ENCODE data around the gene SPATA31E1.

SPATA31E1 gene

GRCh38 chr9:87868175-87868574 lies 14.5 kb upstream of the SPATA31E1 start:
- TF ChIP-seq FOXM1 (IDR thresholded peaks at IDR 0.05; ENCODE audit: borderline replicate concordance, low read depth): no peak
- TF ChIP-seq ZBTB7A (IDR thresholded peaks at IDR 0.05; ENCODE audit: low read depth): no peak
- TF ChIP-seq, protein P1, sequence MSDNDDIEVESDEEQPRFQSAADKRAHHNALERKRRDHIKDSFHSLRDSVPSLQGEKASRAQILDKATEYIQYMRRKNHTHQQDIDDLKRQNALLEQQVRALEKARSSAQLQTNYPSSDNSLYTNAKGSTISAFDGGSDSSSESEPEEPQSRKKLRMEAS (IDR thresholded peaks at IDR 0.05): no peak
- no peak for TF ChIP-seq CREB1 (IDR thresholded peaks at IDR 0.05; ENCODE audit: low read depth)
- TF ChIP-seq, protein P2, sequence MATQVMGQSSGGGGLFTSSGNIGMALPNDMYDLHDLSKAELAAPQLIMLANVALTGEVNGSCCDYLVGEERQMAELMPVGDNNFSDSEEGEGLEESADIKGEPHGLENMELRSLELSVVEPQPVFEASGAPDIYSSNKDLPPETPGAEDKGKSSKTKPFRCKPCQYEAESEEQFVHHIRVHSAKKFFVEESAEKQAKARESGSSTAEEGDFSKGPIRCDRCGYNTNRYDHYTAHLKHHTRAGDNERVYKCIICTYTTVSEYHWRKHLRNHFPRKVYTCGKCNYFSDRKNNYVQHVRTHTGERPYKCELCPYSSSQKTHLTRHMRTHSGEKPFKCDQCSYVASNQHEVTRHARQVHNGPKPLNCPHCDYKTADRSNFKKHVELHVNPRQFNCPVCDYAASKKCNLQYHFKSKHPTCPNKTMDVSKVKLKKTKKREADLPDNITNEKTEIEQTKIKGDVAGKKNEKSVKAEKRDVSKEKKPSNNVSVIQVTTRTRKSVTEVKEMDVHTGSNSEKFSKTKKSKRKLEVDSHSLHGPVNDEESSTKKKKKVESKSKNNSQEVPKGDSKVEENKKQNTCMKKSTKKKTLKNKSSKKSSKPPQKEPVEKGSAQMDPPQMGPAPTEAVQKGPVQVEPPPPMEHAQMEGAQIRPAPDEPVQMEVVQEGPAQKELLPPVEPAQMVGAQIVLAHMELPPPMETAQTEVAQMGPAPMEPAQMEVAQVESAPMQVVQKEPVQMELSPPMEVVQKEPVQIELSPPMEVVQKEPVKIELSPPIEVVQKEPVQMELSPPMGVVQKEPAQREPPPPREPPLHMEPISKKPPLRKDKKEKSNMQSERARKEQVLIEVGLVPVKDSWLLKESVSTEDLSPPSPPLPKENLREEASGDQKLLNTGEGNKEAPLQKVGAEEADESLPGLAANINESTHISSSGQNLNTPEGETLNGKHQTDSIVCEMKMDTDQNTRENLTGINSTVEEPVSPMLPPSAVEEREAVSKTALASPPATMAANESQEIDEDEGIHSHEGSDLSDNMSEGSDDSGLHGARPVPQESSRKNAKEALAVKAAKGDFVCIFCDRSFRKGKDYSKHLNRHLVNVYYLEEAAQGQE (IDR thresholded peaks at IDR 0.05; ENCODE audit: low read depth): no peak
- TF ChIP-seq NFIC (IDR thresholded peaks at IDR 0.05): no peak
- no peak for TF ChIP-seq EGR1 (IDR thresholded peaks at IDR 0.05)
- TF ChIP-seq TEAD4 (IDR thresholded peaks at IDR 0.05): no peak

DNA sequence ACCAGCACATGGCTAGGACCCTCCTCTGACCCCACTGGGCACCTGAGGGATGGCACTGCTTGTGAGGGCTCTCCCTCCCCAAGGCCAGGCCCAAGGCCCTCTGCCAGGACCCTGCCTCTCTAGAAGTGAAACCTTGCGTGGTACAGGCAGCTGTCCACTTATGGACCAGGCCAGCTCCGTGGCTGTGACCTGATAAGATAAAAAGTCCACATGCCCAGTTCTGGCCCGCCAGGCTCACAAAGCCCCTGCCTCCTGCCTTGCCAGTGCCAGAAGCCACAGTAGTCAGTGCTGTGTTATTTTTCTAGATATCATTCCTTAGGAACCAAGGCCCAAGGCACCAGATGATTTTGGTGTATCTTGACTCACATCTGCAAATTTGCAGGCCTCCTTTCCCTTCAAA lies 14.0 kb upstream of the SPATA31E1 start:
- TF ChIP-seq ZBTB7A (IDR thresholded peaks at IDR 0.05; ENCODE audit: low read depth): no peak
- no peak for TF ChIP-seq FOXM1 (IDR thresholded peaks at IDR 0.05; ENCODE audit: borderline replicate concordance, low read depth)
- TF ChIP-seq USF1 (IDR thresholded peaks at IDR 0.05): no peak
- TF ChIP-seq TCF12 (IDR thresholded peaks at IDR 0.05; ENCODE audit: low read depth): no peak

GRCh38 chr9:87869082-87869481 lies 13.6 kb upstream of the SPATA31E1 start:
- TF ChIP-seq, protein P2 (IDR thresholded peaks at IDR 0.05; ENCODE audit: low read depth): no peak
- TF ChIP-seq TEAD4 (IDR thresholded peaks at IDR 0.05) (no peak), FOXM1 (IDR thresholded peaks at IDR 0.05; ENCODE audit: borderline replicate concordance, low read depth) (no peak), RAD21 (IDR thresholded peaks at IDR 0.05; ENCODE audit: low read depth) (no peak), USF1 (IDR thresholded peaks at IDR 0.05) (no peak), CEBPB (IDR thresholded peaks at IDR 0.05) (no peak), EGR1 (IDR thresholded peaks at IDR 0.05) (no peak), EP300 (IDR thresholded peaks at IDR 0.05; ENCODE audit: borderline replicate concordance) (no peak), TCF12 (IDR thresholded peaks at IDR 0.05; ENCODE audit: low read depth) (no peak), NFIC (IDR thresholded peaks at IDR 0.05) (no peak), YY1 (IDR thresholded peaks at IDR 0.05; ENCODE audit: low read depth) (no peak), ZBTB7A (IDR thresholded peaks at IDR 0.05; ENCODE audit: low read depth) (no peak), CREB1 (IDR thresholded peaks at IDR 0.05; ENCODE audit: low read depth) (no peak), TAF1 (IDR thresholded peaks at IDR 0.05; ENCODE audit: low read depth) (no peak)
- TF ChIP-seq, protein P1 (IDR thresholded peaks at IDR 0.05): no peak

GRCh38 chr9:87871425-87872078 lies 11.1 kb upstream of the SPATA31E1 start:
- TF ChIP-seq, protein P1 (IDR thresholded peaks at IDR 0.05): no peak
- TF ChIP-seq YY1 (IDR thresholded peaks at IDR 0.05; ENCODE audit: low read depth) (no peak), TCF12 (IDR thresholded peaks at IDR 0.05; ENCODE audit: low read depth) (no peak), TAF1 (IDR thresholded peaks at IDR 0.05; ENCODE audit: low read depth) (no peak)

GRCh38 chr9:87872079-87872624 lies 10.5 kb upstream of the SPATA31E1 start:
- TF ChIP-seq EGR1 (IDR thresholded peaks at IDR 0.05): no peak
- TF ChIP-seq CEBPB (IDR thresholded peaks at IDR 0.05): no peak
- TF ChIP-seq, protein P1 (IDR thresholded peaks at IDR 0.05): no peak
- no peak for TF ChIP-seq EP300 (IDR thresholded peaks at IDR 0.05; ENCODE audit: borderline replicate concordance)
- TF ChIP-seq NFIC (IDR thresholded peaks at IDR 0.05): no peak
- no peak for TF ChIP-seq USF1 (IDR thresholded peaks at IDR 0.05)
- TF ChIP-seq, protein P2 (IDR thresholded peaks at IDR 0.05; ENCODE audit: low read depth): no peak
- TF ChIP-seq FOXM1 (IDR thresholded peaks at IDR 0.05; ENCODE audit: borderline replicate concordance, low read depth): no peak
- TF ChIP-seq RAD21 (IDR thresholded peaks at IDR 0.05; ENCODE audit: low read depth): no peak
- no peak for TF ChIP-seq CREB1 (IDR thresholded peaks at IDR 0.05; ENCODE audit: low read depth)
- TF ChIP-seq TEAD4 (IDR thresholded peaks at IDR 0.05): no peak
- no peak for TF ChIP-seq TAF1 (IDR thresholded peaks at IDR 0.05; ENCODE audit: low read depth)
- no peak for TF ChIP-seq TCF12 (IDR thresholded peaks at IDR 0.05; ENCODE audit: low read depth)
- TF ChIP-seq YY1 (IDR thresholded peaks at IDR 0.05; ENCODE audit: low read depth): no peak
- TF ChIP-seq ZBTB7A (IDR thresholded peaks at IDR 0.05; ENCODE audit: low read depth): no peak
